ENCODE results near the gene RETSAT.

The RETSAT gene

DNA sequence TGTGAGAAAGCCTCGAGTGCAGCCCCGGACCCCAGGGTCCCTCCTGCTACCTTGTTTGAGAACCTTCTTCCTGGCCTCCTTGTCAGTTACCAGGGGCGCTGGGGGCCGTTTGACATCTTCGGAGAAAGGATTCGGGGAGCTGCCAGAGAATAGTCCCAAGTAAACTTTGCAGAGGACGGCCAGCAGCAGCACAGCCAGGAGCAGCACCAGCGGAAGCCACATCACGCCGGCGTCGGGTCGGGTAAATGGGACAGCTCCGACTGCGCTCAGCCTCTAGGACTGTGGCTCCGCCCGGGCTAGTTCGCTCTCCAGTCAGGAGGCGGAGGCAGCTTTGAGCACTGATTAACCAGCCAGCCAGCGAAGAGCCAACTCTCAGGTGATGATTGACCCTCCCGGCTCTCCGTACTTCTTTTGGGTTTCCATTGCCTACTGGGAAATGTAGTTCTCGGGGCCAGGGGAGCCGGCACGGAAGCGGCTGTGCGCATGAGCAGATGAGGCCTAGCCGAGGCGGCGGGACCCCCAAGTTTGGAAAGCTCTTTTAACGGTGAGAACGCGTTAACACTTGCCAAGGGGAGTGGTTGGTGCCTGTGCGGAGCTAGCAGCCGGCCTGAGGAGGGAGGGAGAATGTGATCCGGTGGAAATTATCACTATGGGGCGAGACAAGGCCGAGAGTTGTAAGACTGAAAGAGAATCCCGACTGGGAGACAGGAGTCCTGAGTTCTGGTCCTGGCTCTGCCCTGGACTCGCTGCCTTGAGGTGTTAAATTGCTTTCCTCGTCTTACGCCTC, at the start of gene RETSAT, which contains the start of gene ELMOD3:
Gene RETSAT, minus strand, starts transcription at position 243 of the 787 bp plus-strand sequence. Its CDS starts 21 bp downstream, at position 222.
Gene ELMOD3, plus strand, starts transcription at position 484 of the 787 bp plus-strand sequence. CDS start 2,430 bp downstream, outside the sequence.
- peak within 1 kb of the TSS; percentile 98 for H3K4me3 Mint-ChIP-seq
- no peaks in the 10 kb centered on the region for H3K27me3 Mint-ChIP-seq (ENCODE audit: low read depth, poor library complexity)
- H3K9me3 Mint-ChIP-seq: no peaks in the 10 kb centered on the region
- H3K36me3 Mint-ChIP-seq (ENCODE audit: low read depth): peaks cover 23% of the 10 kb centered on the region
- peaks cover 30% of the 10 kb centered on the region for H3K4me1 Mint-ChIP-seq
- H3K27ac Mint-ChIP-seq: peak within 1 kb of the TSS; percentile 91
- no peak for TF ChIP-seq CTCF (IDR thresholded peaks at IDR 0.05)
- peak; percentile 94 for DNase-seq

- DNase-seq: no peak
- Mint-ChIP-seq H3K4me1 (peaks cover 8% of the 10 kb centered on the region), H3K9me3 (peaks cover 26% of the 10 kb centered on the region), H3K27me3 (ENCODE audit: low read depth, poor library complexity) (peaks cover 5% of the 10 kb centered on the region), H3K36me3 (ENCODE audit: low read depth) (peaks cover 21% of the 10 kb centered on the region), H3K4me3 (no peak overlapping the region), H3K27ac (peak overlapping the region; percentile 31)
- TF ChIP-seq CTCF (IDR thresholded peaks at IDR 0.05): no peak
Measured at GRCh38 chr2:85401844-85402243, 47.5 kb upstream of the RETSAT start.

DNA sequence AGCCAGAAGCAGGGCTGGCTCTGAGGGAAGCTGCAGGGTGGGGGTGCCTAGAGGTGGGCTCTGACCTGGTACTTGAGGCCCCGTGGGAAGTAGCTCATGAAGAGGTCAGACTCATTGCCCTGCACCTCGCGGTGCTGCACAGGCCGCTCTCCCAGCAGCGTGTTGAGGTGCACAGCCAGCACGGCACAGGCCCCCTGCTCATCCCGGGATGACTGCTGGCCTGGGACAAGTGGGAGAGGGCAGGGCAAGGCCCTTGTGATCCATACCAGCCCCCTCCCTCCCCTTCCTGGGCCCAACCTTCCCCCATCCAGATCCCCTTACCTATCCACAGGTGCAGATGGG, 47.1 kb upstream of the RETSAT start:
- no peak for TF ChIP-seq CTCF (IDR thresholded peaks at IDR 0.05)
- Mint-ChIP-seq H3K9me3 (peaks cover 26% of the 10 kb centered on the region), H3K27ac (no peak overlapping the region), H3K4me3 (no peak overlapping the region), H3K4me1 (peaks cover 8% of the 10 kb centered on the region), H3K36me3 (ENCODE audit: low read depth) (peaks cover 21% of the 10 kb centered on the region), H3K27me3 (ENCODE audit: low read depth, poor library complexity) (peaks cover 5% of the 10 kb centered on the region)
- no peak for DNase-seq

DNA sequence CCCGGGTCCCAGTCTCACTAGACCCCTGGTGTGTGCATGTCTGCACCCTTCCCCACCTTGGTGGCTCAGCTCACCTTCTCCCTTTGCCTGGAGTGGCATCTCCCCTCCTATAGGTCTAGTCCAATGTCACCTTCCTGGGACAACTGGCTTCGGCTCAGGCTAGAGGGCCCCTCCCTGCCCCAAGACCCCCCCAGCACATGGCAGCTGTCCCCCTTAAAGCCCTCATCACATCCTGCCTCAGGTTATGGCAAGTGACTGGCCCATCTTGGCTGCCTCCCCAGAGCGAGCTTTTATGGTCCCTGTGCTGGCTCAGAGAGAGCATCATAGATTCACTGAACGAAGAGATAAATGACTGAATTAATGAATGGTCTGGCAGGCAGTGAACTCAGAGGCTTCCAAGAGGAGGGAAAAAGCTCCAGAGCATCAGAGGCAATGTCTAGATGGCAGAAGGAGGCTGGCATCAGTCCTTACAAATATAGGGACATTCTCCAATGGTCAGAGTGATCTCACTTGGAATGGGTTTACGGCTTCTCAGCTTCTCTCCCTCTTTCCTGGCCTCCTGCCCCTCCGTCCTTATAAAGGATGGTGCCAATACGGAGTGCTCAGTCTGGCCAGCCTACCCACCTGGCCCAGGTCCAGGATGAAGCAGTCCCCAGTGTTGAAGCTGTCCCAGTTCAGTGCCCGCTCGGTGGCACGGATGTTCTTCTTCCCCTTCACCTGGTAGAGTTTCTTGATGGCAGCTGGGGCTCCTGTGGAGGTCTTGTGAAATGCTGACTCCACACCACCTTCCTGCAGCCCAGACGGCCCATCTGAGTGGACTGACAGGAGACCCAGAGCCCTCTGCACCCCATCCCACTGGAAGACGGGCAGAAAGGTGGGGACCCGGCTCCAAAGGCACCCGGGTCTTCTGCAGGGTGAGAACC, 46.5 kb upstream of the RETSAT start:
- no peak for DNase-seq
- Mint-ChIP-seq H3K9me3 (peaks cover 26% of the 10 kb centered on the region), H3K27ac (no peak overlapping the region), H3K4me1 (peaks cover 8% of the 10 kb centered on the region), H3K27me3 (ENCODE audit: low read depth, poor library complexity) (peaks cover 5% of the 10 kb centered on the region), H3K4me3 (no peak overlapping the region), H3K36me3 (ENCODE audit: low read depth) (peaks cover 21% of the 10 kb centered on the region)
- no peak for TF ChIP-seq CTCF (IDR thresholded peaks at IDR 0.05)

DNA sequence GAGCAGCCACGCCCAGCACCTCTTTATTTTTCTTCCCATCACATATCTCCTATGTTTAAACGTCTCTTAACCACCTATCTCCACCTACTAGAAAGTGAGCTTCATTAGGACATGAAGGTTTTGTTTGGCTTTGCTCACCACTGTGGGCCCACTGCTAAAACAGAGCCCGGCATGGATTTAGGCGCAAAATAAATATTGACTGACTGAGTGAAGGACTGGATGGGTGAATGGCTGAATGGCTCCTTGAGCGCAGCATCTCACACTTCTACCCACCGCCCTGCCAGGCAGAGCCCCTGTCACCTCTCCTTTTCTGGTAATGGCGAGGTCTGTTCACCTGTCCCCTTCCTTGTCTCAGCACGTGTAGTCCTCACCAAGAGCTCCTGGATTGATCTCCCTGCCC, 45.7 kb upstream of the RETSAT start:
- peaks cover 23% of the 10 kb centered on the region for H3K9me3 Mint-ChIP-seq
- no peak for DNase-seq
- peaks cover 20% of the 10 kb centered on the region for H3K36me3 Mint-ChIP-seq (ENCODE audit: low read depth)
- peaks cover 1% of the 10 kb centered on the region for H3K4me1 Mint-ChIP-seq
- no peak overlapping the region for H3K4me3 Mint-ChIP-seq
- peaks cover 5% of the 10 kb centered on the region for H3K27me3 Mint-ChIP-seq (ENCODE audit: low read depth, poor library complexity)
- TF ChIP-seq CTCF (IDR thresholded peaks at IDR 0.05): no peak
- no peak overlapping the region for H3K27ac Mint-ChIP-seq

Measured in nephron progenitor cell (in vitro differentiated cells).